Tibial nerve (tissue), 4 donors: ENCODE results near the gene MAN2A1.

Source experiments
- CTCF ChIP-seq, 5 experiments: fragments of 200-600 bp in 3 of 5; fragments of 450-650 bp in 2 of 5; sonication (generic) in 3 of 5; IDR thresholded peaks; one replicate each; pipeline ENCODE4 v1.5.1; 2016 to 2019; ENCODE audit warnings: antibody characterized with exemption in 5 of 5, mild to moderate bottlenecking in 3 of 5, moderate library complexity in 2 of 5
- EP300 ChIP-seq, 2 donors: sonication (generic); formaldehyde crosslinking; IDR thresholded peaks; one replicate each; pipeline ENCODE4 v1.6.1; 2017; ENCODE audit warnings: antibody characterized with exemption in 2 of 2, mild to moderate bottlenecking in 1 of 2
- POLR2A ChIP-seq, 2 donors: fragments of 450-650 bp; IDR thresholded peaks; one replicate each; pipeline ENCODE4 v1.6.1; 2017; ENCODE audit warnings: antibody characterized with exemption in 2 of 2, mild to moderate bottlenecking in 2 of 2, moderate library complexity in 2 of 2

GRCh38 chr5:109862301-109862700 is 172.6 kb downstream of the MAN2A1 start:
- TF ChIP-seq CTCF (IDR thresholded peaks at IDR 0.05) (no peak), POLR2A (IDR thresholded peaks at IDR 0.05) (no peak), EP300 (IDR thresholded peaks at IDR 0.05) (no peak)
